CD4-positive, alpha-beta T cell treated with Interferon alpha-2 for 1 hour (primary cell): ENCODE data around the gene SFXN5.
A peak's percentile ranks its signal among the peaks of the same experiment; 100 is the strongest.
"Not testable (repeated sequence)": the region's sequence is repeated elsewhere in the genome, so short reads cannot be mapped to it uniquely, and the experiment has no call there.

Experiments used
- DNase-seq, 2 donors: peaks; one replicate each; pipeline ENCODE4 v3.0.0-alpha.2; 2020 to 2022

The SFXN5 gene, protein sequence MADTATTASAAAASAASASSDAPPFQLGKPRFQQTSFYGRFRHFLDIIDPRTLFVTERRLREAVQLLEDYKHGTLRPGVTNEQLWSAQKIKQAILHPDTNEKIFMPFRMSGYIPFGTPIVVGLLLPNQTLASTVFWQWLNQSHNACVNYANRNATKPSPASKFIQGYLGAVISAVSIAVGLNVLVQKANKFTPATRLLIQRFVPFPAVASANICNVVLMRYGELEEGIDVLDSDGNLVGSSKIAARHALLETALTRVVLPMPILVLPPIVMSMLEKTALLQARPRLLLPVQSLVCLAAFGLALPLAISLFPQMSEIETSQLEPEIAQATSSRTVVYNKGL

GRCh38 chr2:73071360-73072128, at the start of gene SFXN5:
TSS of gene SFXN5 (minus strand) at chr2:73071712. CDS start at chr2:73071705, 7 bp downstream.
- DNase-seq = peak; percentile 92 to 95

- not testable (repeated sequence) for DNase-seq
Observed at GRCh38 chr2:73119611-73120239, 48.2 kb upstream of the SFXN5 start.

DNA sequence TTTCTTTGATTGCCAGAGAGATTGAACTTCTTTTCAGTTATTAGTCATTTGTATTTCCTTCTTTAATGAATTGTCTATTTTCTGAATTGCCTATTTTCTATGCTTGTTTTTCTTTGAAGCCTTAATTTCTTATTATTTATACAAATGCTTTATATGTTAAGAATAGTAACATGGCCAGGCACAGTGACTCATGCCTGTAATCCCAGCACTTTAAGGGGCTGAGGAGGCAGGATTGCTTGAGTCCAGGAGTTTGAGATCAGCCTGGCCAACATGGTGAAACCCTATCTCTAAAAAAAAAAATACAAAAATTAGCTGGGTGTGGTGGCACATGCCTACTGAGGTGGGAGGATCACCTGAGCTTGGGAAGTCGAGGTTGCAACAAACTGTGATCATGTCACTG, 45.9 kb upstream of the SFXN5 start:
- no peak for DNase-seq

DNA sequence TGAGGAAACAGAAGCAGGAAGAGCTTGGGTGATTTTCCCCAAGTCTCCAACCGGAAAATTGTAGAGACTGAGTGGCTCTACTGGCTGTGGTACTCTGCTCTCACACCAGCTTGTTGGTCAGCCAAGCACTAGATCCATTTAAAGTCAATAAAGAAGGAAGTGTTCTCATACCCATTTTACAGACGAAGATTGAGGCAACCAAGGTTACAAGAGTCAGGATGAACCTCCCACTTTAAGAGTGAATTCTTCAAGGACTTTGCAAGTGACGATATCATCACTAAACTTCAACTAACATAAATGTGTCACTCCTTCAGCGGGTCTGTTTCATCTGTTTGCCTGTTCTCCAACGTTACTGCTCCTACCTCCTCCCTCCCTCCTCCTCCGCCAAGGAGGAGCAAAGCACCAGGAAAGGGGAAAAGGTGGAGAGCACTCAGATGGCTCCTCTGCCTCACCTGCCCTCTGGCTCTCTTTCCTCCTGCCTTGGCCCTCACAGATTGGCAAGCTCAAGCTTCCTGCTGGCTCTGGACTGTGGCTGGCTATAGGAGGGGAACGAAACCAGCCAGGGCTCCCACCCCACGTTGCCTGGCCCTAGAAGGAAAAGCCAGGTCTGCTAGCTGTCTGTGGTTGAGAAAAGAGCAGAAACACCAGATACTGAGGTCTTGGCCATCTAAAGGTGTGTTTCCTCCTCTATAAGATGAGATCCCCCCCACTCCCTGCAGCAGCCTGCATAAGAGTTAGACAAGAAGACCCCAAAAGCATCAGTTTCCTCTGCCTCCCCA, 44.9 kb upstream of the SFXN5 start:
- DNase-seq = no peak

- DNase-seq = no peak
Observed at GRCh38 chr2:73114273-73114867, 42.9 kb upstream of the SFXN5 start.

GRCh38 chr2:73112913-73113854, 41.7 kb upstream of the SFXN5 start, which contains the start of gene RAB11FIP5:
TSS of gene RAB11FIP5 (minus strand) at chr2:73112948. CDS start at chr2:73112777, 171 bp downstream.
- peak; percentile 84 to 89 for DNase-seq

DNA sequence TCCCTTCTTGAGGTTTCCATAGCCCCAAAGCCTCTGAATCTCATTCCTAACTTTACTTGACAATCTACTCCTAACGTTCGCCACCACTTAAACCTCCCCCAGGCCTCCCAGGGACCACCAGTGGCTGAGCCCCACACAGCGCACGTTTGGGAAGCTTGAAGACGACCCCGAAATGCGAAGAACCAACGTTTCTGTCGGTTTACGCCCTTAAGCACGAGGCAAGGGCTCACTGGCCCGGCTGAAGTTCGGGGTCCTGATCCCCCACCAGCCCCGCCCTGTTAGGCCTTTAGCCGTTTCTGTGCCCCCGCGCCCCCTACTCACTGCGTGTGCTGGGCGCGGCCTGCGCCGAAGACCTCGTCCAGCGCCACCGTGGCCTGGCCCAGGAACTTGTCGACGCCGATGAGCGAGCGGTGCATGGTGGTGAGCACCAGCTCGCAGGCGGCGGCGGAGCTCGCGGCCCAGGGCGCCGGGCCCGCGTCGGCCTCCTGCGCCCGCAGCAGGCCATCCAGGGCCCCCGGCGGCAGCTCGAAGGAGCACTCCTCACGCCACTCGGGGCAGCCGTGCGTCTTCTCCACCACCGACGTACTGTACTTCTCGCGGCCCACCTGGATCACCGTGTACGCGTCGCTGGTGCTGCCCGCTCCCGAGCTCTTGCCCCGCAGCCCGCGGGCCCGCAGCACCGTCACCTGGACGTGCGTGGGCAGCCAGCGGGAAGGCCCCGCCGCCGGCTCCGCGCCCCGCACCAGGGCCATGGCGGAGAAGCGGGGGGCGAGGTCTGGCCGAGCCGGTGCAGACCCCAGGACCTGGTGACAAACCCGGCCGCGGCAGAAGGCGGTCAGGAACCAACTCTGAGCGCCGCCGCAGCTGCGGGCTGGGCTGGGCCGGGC, 40.8 kb upstream of the SFXN5 start:
- DNase-seq = peak; percentile 16 to 33

DNA sequence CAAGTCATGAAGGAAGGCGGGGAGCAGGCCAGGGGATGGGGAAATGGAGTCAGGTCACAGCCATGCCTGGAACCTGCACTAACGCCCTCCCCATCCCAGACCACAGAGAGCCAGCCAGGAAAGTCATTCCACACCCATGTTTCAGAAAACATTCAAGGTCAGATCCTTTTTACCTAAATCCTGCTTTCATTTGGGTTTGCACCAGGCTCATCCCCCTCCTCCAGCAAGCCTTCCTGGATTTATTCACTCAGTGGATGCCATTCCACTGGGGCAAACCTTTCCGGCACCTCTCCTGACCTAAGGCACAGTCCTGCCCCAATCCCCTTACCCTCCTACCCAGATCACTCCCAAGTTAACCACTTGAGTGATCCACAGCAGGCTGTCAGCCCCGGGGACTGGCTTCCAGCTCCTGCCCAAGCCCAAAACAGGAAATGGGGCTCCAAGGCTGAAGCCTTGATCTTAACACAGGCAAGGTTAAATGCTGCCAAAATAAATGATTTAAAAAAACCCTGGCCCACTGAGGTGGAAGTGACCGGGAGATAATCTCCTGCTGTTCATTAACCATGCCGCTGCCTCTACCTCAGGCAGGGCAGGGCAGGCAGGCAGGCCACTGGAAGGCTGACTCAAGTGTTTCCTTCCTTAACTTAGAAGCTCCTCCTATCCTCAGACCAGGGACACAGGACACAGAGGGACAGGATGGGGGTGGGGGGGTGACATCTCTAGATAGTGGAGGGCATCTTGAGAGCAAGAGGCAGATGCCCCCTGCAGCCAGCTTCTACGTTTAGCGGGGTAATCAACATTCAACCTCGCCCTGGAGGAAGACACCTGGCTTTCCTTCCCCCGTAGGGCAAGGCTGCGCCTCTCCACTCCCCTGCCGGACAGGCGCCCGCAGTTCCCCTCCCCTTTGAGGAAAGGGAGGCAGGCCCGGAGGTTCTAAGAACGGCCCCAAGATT, 39.8 kb upstream of the SFXN5 start:
- peak in 1 of 2 donors; percentile 8 for DNase-seq

GRCh38 chr2:73110168-73111072, 38.9 kb upstream of the SFXN5 start:
- DNase-seq = no peak

DNA sequence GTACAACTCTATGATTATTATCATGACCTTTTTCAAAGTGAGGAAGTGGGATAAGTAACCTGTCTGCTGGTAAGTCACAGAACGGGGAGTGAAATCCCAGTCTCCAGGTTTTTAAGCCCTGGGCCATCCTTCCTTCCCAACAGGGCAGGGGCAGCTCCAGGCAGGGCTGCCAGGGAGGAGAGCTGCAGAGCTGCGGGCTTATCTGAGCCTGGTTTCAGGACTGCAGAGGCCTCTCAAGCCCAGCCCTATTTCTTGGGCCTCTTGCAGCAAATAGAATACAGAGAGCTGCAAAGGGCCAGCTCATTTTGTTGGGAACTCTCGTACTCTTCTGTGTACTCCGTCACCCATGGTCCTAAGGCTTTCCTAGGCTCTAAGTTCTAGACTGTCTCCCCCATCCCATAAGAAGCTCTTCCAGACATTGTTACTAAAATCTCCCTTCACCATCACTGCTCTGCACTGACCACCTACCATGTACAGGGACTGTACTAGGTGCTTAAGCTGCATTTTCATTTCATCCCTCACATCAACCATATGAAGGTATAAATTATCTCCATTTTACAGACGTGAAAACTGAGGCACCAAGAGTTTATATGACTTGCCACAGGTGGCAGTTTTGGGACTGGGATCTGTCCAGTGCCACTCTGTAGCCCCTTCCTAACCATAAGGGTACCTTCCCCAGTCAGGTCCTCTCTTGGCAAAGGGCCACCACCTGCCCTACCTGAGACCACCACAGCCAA, 38.1 kb upstream of the SFXN5 start:
- no peak for DNase-seq

- peak in 1 of 2 donors; percentile 34 for DNase-seq
Observed at GRCh38 chr2:73107211-73107926, 35.9 kb upstream of the SFXN5 start.

DNA sequence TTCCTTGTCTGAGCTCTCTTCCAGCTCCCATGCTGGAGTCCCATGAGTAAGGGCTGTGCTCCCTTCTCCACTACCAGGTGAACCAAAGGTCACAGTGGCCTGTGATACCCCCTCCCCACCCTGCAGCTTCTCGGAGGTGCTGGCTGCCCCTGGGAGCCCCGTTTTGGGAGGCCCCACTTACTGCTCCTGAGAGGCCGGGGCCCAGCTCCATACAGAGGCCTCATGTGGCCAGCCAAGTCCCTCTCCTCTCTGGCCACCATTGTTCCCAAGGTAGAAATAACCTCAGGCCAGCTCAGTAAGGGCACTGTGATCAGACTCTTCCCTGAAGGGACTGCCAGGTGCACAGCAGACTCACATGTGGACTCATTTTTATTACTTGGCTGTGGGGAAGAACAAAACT, 35.3 kb upstream of the SFXN5 start:
- no peak for DNase-seq

DNA sequence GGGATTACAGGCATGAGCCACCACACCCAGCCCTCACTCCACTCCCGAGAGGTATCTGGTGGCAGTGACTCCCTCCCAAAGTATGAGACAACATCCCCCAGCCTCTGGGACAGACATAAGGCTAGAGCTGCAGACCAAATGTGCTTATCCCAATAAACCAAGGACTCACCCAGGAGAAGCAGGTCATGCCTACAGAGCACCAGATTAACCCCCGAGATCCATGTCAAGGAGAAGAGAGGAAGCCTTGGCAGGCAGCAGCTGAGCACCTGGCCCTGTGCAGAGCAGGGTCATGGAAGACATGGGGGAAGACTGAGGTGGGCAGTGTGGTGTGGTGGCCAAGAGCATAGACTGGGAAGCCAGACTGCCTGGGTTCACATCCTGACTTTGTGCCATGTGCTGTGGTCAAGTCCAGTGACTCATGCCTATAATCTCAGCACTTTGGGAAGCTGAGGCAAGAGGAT, 34.0 kb upstream of the SFXN5 start:
- no peak for DNase-seq

DNA sequence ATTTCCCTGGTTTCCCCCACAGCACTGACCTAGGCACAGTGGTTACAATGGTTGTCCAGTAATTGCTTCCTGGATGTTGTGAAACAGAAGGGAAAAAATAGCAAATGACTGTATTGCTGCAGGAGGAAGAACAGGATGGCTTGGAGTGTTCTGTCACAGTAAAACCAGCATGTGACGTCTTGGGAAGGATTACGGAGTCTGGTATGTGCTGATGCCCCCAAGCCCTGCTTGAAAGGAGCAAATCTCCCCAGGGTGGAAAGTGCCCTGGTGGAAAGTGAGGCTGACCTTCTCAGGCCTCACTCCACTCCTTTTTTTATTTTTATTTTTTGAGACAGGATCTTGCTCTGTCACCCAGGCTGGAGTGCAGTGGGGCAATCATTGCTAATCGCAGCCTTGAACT, 33.4 kb upstream of the SFXN5 start:
- no peak for DNase-seq

DNA sequence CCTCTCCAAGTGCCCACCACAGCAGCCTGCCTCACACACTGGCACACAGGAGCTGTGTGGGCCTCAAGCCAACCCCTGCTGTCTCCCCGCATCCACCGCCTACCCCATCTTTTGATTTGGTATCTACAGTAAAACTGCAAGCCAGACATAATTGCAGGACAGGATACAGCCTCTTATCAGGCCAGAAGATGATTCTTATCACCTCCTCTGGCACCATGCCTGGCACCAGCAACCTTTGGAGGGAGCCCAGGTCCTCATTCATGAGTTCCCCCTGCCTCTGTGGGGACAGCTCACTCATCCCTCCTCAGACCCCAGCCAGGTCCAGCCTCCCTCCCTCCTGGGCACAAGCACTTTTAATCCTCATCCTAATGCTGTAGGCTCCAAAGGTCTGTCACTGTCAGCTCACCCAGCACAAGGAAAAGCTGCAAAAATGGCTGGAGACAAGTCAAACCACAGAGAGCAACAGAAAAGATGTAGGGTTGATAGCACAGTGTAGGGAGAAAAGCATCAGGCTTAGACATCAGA, 31.6 kb upstream of the SFXN5 start:
- DNase-seq = no peak
